ENCODE results near the gene SIK1. TPM values are rescaled to one million over a fixed set of nuclear protein-coding genes. Genes with fewer than 3 reads are reported as not detected.
"Not testable (repeated sequence)": the region's sequence is repeated elsewhere in the genome, so short reads cannot be mapped to it uniquely, and the experiment has no call there.

SIK1 gene
- 0.55 TPM for polyA plus RNA-seq (2013, experiment 1 of 2)
- 1.8 TPM for polyA plus RNA-seq (2013, experiment 2 of 2)

DNA sequence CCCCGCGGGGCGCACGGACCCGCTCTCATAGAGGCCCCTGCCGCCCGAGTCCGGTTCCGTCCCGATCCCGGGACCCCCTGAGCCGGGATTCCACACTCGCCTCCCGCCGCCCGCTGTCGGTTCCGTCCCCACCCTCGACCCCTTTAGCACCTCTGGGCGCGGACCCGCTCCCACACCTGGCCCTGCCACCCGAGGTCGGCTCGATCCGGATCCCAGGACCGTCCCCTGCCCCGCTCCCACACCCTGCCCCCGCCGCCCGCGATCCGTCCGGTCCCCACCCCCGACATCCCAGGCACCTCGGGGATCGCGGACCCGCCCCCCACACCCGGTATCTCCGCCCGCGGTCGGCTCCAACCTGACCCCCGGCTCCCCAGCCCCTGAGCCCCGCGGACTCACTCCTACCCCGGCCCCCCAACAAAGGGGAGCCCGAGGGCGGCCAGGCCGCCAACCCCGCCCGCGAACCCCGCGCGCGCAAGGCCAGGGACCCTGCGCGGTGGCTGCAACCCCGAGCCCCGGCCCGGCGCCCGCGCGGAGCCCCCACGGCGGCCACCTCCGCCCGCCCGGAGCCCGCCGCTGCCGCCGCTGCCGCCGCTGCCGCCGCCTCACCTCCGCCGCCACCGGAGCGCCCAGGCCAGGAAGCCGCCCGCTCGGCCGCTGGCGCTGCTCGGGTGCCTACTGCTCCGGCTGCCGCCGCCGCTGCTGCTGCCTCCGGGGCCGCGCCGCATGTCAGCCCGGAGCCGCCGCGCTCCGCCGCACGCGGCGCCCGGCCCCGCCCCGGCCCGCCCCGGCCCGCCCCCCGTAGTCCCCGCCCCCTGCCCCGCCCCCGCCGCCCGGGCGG lies at the start of gene SIK1:
SIK1 (minus strand) TSS at position 728 of the 838 bp plus-strand sequence. CDS start 953 bp downstream, outside the sequence.
- WGBS, result no CpG with 5 or more reads among the region's 120 CpGs
- H3K9me3 ChIP-seq (ENCODE audit: insufficient read depth, low read depth, low read length); H3K4me3 ChIP-seq (ENCODE audit: low read length); H3K27ac ChIP-seq (ENCODE audit: low read depth, low read length); H3K36me3 ChIP-seq (ENCODE audit: insufficient read depth, low read length); H3K9ac ChIP-seq (ENCODE audit: low read depth, low read length); H3K27me3 ChIP-seq (ENCODE audit: insufficient read depth, low read length); H3K4me1 ChIP-seq (ENCODE audit: insufficient read depth, low read length): not testable (repeated sequence)

DNA sequence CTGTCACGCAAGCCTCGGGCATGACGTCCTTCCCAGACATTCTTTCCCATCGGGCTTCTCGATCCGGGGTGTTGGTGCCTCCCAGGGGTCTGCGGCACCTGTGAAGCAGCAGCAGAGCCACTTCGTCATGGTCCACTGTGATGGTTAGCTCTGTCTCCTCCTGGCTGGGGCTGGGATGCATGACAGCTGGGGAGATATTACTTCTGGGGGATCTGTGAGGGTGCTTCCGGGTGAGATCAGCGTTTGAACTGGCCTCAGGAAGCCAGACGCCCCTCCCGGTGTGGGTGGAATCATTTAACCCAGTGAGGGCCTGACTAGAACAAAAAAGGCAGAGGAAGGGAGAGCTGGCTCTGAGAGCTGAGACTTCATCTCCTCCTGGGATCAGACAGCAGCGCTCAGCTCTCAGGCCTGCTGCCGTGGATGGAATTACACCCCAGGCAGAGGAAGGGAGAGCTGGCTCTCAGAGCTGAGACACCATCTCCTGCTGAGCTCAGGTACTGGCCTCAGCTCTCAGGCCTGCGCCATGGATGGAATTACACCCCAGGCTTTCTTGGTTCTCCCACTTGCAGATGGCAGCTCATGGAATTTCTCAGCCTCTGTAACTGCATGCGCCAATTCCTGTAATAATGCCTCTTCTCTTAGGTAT lies 44.8 kb upstream of the SIK1 start:
- not testable (repeated sequence) for H3K9ac ChIP-seq (ENCODE audit: low read depth, low read length); H3K4me3 ChIP-seq (ENCODE audit: low read length); H3K36me3 ChIP-seq (ENCODE audit: insufficient read depth, low read length); H3K27ac ChIP-seq (ENCODE audit: low read depth, low read length); H3K4me1 ChIP-seq (ENCODE audit: insufficient read depth, low read length); H3K9me3 ChIP-seq (ENCODE audit: insufficient read depth, low read depth, low read length); H3K27me3 ChIP-seq (ENCODE audit: insufficient read depth, low read length)
- WGBS, result no CpG with 5 or more reads among the region's 16 CpGs

DNA sequence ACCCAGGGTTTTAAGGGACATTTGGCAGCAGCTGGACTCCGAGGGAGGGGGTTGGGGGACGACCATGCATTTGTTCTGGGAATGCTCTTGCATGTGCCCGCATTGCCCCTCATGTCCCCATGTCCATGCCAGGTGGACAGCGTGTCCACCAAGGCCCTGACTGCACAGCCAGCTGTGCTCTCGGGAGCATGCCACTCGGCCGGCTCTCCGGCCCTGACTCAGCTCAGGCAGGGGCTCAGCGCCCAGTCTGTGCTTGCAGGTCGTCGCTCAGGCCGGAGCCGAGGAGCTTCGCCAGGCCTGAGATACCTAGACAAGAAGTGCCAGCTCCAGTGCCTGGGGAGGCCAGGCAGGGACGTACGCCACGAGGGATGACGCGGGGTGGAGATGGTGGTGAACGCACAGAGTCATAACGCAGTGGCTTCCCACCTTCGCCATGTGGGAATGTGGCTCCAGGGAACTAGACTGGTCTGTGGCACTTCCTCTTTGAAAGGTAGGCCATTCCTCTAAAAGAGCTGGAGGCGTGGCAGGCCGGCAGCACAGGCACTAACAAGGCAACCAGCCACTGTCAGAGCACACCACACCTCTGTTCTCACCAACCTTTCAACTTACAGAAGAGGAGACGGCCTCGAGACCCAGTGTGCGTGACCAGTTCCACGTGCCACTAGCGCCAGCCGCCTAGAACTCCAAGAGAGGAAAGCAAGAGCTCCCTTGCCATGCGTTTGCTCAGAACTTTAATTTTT lies 43.0 kb upstream of the SIK1 start:
- not testable (repeated sequence) for H3K36me3 ChIP-seq (ENCODE audit: insufficient read depth, low read length)
- no CpG with 5 or more reads among the region's 31 CpGs for WGBS

DNA sequence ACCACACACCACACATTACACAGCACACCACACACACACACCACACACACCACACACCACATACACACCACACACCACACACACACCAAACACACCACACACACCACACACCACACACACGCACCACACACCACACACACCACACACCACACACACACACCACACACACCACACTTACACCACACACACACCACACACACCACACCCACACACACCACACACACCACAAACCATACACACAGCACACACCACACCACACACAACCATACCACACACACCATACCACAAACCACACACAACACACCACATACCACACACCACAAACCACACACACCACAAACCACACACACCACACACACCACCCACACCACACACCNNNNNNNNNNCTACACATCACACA lies 40.9 kb upstream of the SIK1 start:
- Histone ChIP-seq H3K36me3 (ENCODE audit: insufficient read depth, low read length) (no peaks in the 10 kb centered on the region), H3K4me3 (ENCODE audit: low read length) (no peak overlapping the region), H3K9me3 (ENCODE audit: insufficient read depth, low read depth, low read length) (no peaks in the 10 kb centered on the region), H3K4me1 (ENCODE audit: insufficient read depth, low read length) (no peaks in the 10 kb centered on the region), H3K9ac (ENCODE audit: low read depth, low read length) (no peak overlapping the region), H3K27me3 (ENCODE audit: insufficient read depth, low read length) (no peaks in the 10 kb centered on the region), H3K27ac (ENCODE audit: low read depth, low read length) (no peak overlapping the region)
- WGBS, result no CpG with 5 or more reads among the region's 1 CpG

More for the DNA sequence above, 43.0 kb upstream of the SIK1 start:
- H3K9me3 ChIP-seq (ENCODE audit: insufficient read depth, low read depth, low read length); H3K4me1 ChIP-seq (ENCODE audit: insufficient read depth, low read length); H3K27me3 ChIP-seq (ENCODE audit: insufficient read depth, low read length); H3K27ac ChIP-seq (ENCODE audit: low read depth, low read length); H3K4me3 ChIP-seq (ENCODE audit: low read length); H3K9ac ChIP-seq (ENCODE audit: low read depth, low read length): not testable (repeated sequence)

DNA sequence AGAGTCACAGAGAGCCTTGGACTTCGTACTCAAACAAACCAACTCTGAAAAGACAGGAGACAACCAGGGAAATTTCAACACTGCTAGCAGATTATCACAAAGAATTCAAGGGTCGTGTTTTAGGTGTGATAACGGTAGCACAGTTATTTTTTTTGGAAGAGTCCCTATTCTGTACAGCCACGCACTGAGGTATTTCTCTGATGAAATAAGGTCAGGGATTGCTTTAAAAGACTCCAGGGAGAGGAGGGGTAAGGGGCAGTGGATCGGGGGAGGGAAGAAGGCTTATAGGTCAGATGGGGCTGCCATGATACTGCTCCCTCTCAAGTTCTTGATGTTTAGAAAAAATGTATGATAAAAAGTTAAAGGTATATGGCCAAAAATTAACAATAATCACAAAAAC lies 38.2 kb upstream of the SIK1 start:
- H3K27ac ChIP-seq (ENCODE audit: low read depth, low read length); H3K9ac ChIP-seq (ENCODE audit: low read depth, low read length); H3K4me3 ChIP-seq (ENCODE audit: low read length); H3K36me3 ChIP-seq (ENCODE audit: insufficient read depth, low read length); H3K27me3 ChIP-seq (ENCODE audit: insufficient read depth, low read length); H3K4me1 ChIP-seq (ENCODE audit: insufficient read depth, low read length); H3K9me3 ChIP-seq (ENCODE audit: insufficient read depth, low read depth, low read length): not testable (repeated sequence)
- WGBS, result no CpG with 5 or more reads among the region's 5 CpGs

DNA sequence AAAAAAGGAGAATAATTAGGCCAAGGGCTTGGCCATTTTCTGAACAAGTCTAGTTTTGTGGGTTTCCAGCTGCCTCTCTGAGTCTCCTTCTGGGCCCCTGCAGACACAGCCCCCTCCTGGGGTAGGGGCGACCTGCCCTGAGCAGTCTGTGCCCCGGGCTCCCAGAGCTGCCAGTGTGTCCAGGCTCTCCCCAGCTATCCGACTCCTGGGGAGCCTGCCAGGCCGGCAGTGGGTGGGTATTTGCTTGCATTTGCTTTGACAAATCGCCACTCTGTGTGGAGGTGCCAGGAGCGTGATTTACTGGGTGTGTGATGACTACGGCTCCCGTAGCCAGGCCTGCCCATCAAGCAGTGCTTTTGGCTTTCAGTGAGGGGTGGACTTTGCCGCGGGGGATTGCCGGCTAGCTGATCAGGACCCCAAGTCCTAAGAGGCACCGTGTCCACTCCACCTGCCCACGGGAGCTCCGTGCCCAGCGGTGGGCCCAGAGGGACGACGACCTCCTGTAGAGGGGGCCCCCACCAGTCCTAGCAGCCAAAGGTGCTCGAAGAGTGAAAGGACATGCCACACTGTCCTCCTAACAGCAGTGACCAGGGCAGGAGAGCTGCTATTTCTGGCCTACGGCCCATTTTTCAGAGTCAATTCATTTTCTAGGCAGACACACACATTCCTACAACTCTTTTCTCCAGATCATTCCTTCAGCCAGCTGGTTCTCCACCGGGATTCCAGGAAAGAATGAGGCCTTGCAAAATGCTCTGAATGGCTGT lies 36.7 kb upstream of the SIK1 start:
- not testable (repeated sequence) for H3K36me3 ChIP-seq (ENCODE audit: insufficient read depth, low read length)
- WGBS, result 83% methylated on average over 1 of the region's 20 CpGs

DNA sequence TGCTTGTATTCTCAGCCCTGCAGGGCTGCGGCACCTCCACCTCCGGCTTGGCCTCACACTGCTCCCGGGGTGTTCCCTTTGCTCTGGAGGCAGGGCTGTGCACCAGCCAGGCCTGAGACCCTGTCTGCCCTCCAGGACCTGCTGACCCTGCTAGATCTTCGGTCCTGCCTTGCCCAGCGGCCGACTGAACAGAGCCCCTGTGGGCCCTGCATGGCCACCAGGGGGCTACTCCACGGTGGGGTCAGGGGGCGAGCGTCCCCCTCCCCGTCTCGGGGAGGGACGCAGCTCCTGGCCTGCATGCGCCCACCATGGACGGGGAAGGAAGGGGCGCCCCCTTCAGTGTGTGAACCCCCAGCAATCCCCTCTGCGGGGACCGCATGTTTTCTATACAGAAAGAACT lies 36.0 kb upstream of the SIK1 start:
- not testable (repeated sequence) for H3K27me3 ChIP-seq (ENCODE audit: insufficient read depth, low read length); H3K4me3 ChIP-seq (ENCODE audit: low read length); H3K27ac ChIP-seq (ENCODE audit: low read depth, low read length); H3K9ac ChIP-seq (ENCODE audit: low read depth, low read length); H3K9me3 ChIP-seq (ENCODE audit: insufficient read depth, low read depth, low read length); H3K36me3 ChIP-seq (ENCODE audit: insufficient read depth, low read length); H3K4me1 ChIP-seq (ENCODE audit: insufficient read depth, low read length)
- no CpG with 5 or more reads among the region's 17 CpGs for WGBS

More for the DNA sequence above, 36.7 kb upstream of the SIK1 start:
- H3K4me1 ChIP-seq (ENCODE audit: insufficient read depth, low read length); H3K27ac ChIP-seq (ENCODE audit: low read depth, low read length); H3K9me3 ChIP-seq (ENCODE audit: insufficient read depth, low read depth, low read length); H3K4me3 ChIP-seq (ENCODE audit: low read length); H3K9ac ChIP-seq (ENCODE audit: low read depth, low read length); H3K27me3 ChIP-seq (ENCODE audit: insufficient read depth, low read length): not testable (repeated sequence)

DNA sequence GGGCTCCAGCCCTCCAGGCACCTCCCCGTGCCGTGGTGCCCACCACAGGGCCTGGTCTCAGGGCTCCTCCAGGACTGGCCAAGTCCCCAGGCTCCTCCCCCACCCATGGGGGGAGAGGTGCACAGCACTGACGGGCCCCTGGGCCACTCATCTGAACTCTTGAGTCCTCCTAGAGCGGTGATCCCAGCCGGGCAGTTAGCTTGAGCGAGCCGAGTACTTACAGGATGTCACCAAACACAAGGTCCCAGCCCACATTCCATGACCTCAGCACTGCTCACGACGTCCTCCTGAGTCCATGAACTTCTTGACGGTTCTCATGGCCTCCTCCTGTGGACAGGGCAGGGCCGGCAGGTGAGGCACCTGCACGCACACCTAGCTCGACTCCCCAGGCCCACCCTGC lies 33.5 kb upstream of the SIK1 start:
- not testable (repeated sequence) for H3K27ac ChIP-seq (ENCODE audit: low read depth, low read length); H3K27me3 ChIP-seq (ENCODE audit: insufficient read depth, low read length); H3K9me3 ChIP-seq (ENCODE audit: insufficient read depth, low read depth, low read length); H3K36me3 ChIP-seq (ENCODE audit: insufficient read depth, low read length); H3K4me3 ChIP-seq (ENCODE audit: low read length); H3K9ac ChIP-seq (ENCODE audit: low read depth, low read length); H3K4me1 ChIP-seq (ENCODE audit: insufficient read depth, low read length)
- WGBS, result no CpG with 5 or more reads among the region's 13 CpGs

DNA sequence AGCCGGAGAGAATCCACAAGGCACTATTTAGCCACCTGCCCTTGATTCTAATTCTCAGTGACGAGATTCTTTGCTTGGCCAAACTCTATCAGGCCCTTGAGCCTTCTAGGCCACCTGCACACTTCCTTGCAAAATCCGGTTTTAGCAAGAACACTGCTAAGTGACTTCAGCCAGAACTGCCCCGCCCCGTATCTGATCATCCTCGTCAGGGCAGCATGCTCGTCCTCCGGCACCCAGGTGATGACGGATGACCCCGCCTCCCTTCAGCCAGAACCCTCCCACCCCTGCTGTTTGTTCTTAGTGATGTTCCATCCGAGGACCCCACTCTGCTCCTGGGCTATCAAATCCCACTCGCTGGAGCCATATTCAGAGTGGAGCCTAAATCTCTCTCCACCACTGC lies 32.1 kb upstream of the SIK1 start:
- not testable (repeated sequence) for H3K4me1 ChIP-seq (ENCODE audit: insufficient read depth, low read length); H3K36me3 ChIP-seq (ENCODE audit: insufficient read depth, low read length); H3K9me3 ChIP-seq (ENCODE audit: insufficient read depth, low read depth, low read length); H3K4me3 ChIP-seq (ENCODE audit: low read length); H3K27me3 ChIP-seq (ENCODE audit: insufficient read depth, low read length); H3K27ac ChIP-seq (ENCODE audit: low read depth, low read length); H3K9ac ChIP-seq (ENCODE audit: low read depth, low read length)
- WGBS, result 96% methylated on average over 5 of the region's 12 CpGs

DNA sequence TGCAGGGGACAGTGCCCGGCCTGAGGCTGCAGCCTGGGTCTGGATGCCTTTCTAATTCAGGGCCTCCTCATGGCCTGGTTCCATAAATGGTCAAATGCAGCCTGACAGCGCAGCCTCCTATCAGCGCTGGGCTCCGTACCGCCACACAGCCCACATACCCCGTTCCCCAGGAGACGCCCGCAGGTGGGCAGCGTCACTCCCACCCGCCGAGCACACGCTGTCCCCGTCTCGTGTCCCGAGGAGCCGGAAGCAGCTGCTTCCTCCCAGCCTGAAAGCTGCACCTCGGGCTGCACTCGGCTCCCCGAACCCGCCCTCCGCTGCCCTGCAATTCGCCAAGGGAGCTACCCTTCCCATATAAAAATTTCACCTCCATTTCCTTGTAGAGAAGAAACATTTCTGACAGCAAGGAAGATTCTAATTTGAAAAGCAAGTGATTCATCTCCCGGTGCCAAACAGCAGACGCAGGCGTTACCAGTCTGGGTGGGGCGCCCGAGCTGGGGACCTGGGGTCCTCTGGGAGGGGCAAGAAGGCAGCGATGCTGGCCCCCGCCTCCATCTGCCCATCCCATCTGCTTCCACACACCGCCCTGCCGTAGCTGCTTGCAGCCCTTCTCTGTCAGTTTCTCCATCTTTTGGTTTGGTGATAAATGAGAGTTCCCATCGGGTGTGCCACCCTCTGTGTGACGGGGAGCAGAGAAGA lies 29.8 kb upstream of the SIK1 start:
- H3K9me3 ChIP-seq (ENCODE audit: insufficient read depth, low read depth, low read length); H3K4me1 ChIP-seq (ENCODE audit: insufficient read depth, low read length); H3K27ac ChIP-seq (ENCODE audit: low read depth, low read length); H3K4me3 ChIP-seq (ENCODE audit: low read length); H3K27me3 ChIP-seq (ENCODE audit: insufficient read depth, low read length); H3K9ac ChIP-seq (ENCODE audit: low read depth, low read length); H3K36me3 ChIP-seq (ENCODE audit: insufficient read depth, low read length): not testable (repeated sequence)
- no CpG with 5 or more reads among the region's 33 CpGs for WGBS
